Measurements from ENCODE around the gene LRRC71.
"Not testable (repeated sequence)": the region's sequence is repeated elsewhere in the genome, so short reads cannot be mapped to it uniquely, and the experiment has no call there.

LRRC71 gene

DNA sequence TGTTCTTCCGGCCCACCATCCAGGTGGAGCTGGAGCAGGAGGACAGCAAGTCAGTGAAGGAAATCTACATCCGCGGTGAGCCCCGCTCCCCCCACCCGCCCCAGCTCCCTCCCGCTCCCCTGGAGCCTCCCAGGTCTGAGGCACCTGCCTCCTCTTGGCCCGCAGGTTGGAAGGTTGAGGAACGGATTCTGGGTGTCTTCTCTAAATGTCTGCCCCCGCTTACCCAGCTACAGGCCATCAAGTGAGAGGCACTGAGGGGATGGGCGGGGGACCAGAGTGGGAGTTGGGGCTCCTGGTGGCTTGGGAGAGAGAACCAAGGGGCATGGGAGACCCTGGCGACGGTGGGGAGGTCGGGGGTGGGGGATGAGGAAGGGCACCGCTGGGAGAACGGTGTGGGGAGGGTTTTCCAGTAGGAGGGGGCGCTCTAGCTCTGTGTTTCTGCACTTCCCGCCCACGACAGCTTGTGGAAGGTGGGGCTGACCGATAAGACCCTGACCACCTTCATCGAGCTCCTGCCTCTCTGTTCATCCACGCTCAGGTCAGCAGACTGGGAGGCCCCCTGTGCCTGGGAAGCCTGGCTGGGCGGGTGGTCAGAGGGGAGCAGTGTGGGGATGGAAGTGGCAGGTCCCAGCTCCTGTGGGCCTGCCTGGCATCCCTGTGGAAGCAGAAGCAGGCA lies 4.2 kb downstream of the LRRC71 start:
- POLR2A ChIA-PET, result no interaction called here
- TF ChIP-seq, protein P1, sequence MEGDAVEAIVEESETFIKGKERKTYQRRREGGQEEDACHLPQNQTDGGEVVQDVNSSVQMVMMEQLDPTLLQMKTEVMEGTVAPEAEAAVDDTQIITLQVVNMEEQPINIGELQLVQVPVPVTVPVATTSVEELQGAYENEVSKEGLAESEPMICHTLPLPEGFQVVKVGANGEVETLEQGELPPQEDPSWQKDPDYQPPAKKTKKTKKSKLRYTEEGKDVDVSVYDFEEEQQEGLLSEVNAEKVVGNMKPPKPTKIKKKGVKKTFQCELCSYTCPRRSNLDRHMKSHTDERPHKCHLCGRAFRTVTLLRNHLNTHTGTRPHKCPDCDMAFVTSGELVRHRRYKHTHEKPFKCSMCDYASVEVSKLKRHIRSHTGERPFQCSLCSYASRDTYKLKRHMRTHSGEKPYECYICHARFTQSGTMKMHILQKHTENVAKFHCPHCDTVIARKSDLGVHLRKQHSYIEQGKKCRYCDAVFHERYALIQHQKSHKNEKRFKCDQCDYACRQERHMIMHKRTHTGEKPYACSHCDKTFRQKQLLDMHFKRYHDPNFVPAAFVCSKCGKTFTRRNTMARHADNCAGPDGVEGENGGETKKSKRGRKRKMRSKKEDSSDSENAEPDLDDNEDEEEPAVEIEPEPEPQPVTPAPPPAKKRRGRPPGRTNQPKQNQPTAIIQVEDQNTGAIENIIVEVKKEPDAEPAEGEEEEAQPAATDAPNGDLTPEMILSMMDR (IDR thresholded peaks at IDR 0.05; ENCODE audit: control extremely low read depth, extremely low read depth, low read depth, missing control alignments), result no peak
- DNase-seq (ENCODE audit: extremely low spot score), result no peak
- CTCF ChIA-PET, result interaction anchor here (1.1 to 3.2 kb wide), 3 partner anchors 14 to 65 kb away, joined by 3 to 13 read pairs (median 7); partner anchors contain the start of gene NTRK1

DNA sequence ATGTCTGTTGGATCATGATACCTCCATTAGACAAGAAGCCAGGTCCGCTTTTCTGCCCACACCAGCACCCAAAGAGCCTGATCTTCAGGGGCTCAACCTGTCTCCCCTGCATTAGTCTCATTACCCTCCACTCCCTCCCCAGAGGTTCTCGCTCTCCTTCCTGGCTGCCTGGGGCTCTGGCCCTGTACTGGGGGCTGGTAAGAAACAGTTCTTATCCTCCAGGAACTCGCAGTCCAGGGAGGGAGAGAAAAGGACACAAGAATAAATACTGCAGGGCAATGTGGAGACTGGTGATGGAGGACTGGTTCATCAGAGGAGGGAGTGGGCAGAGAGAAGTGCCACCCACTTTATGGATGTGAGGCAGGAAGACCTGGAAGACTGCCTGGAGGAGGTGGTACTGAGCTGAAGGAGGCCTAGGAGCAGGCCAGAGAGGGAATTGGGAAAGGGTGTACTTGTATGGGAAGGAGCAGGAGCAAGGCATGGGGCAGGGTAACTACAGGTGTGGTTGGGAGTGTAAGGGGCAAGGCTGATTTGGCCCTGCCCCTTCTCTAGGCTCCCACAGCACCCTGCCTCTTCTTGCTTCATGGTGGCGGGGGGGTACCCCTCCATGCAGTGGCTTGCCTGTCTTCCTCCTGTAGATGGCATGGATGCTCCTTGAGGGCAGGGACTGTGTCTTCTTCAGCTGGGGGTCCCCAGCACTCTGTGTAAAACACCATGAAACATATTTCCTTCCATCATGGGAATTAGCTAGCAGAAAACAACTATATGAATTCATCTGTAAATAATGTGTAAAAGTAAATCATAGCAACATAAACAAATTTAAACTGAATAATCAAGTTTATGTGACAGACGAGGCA lies 5.0 kb downstream of the LRRC71 start:
- ChIA-PET POLR2A (no interaction called here), CTCF (interaction anchor here (1.1 to 3.8 kb wide), 6 partner anchors 13 to 237 kb away, joined by 3 to 20 read pairs (median 5); partner anchors contain the start of genes NTRK1 and PEAR1)
- TF ChIP-seq, protein P1 (IDR thresholded peaks at IDR 0.05; ENCODE audit: control extremely low read depth, extremely low read depth, low read depth, missing control alignments), result no peak
- no peak for DNase-seq (ENCODE audit: extremely low spot score)

DNA sequence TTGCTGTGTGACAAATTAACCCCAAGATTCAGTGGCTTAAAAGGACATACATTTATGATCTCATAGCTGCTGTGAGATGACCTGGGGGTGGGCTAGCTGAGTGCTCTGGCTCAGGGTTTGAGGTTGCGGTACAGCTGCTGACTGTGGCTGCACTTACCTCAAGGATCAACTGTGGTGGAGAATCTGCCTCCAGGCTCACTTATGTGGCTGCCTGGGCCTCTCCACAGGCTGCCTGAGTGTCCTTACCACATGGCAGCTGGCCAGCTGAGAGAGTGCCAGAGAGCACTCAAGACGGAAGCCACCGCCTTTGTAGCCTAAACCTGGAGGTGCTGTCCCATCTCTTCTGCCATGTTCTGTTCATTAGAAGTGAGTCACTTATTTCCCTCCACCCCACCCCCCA lies 5.7 kb downstream of the LRRC71 start:
- TF ChIP-seq, protein P1 (IDR thresholded peaks at IDR 0.05; ENCODE audit: control extremely low read depth, extremely low read depth, low read depth, missing control alignments), result no peak
- ChIA-PET POLR2A (no interaction called here), CTCF (interaction anchor here (1.0 to 3.8 kb wide), 5 partner anchors 12 to 237 kb away, joined by 3 to 20 read pairs (median 4); partner anchors contain the start of gene PEAR1)
- no peak for DNase-seq (ENCODE audit: extremely low spot score)

DNA sequence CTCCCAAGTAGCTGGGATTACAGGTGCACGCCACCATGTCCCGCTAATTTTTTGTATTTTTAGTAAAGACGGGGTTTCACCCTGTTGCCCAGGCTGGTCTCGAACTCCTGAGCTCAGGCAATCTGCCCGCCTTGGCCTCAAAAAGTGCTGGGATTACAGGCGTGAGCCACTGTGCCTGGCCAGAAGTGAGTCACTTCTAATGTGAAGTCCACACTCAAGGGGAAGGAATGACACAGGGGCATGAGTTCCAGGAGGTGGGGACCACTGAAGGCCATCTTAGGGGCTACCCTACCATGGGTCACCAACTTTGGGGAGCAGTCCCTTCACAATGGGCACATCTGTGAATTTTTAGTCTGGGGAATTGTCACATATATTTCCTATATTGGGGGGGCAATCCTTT lies 6.3 kb downstream of the LRRC71 start:
- CTCF ChIA-PET, result interaction anchor here (0.7 to 3.8 kb wide), 9 partner anchors 10 to 238 kb away, joined by 3 to 20 read pairs (median 4); partner anchors contain the start of gene PEAR1
- POLR2A ChIA-PET; DNase-seq (ENCODE audit: extremely low spot score): not testable (repeated sequence)

DNA sequence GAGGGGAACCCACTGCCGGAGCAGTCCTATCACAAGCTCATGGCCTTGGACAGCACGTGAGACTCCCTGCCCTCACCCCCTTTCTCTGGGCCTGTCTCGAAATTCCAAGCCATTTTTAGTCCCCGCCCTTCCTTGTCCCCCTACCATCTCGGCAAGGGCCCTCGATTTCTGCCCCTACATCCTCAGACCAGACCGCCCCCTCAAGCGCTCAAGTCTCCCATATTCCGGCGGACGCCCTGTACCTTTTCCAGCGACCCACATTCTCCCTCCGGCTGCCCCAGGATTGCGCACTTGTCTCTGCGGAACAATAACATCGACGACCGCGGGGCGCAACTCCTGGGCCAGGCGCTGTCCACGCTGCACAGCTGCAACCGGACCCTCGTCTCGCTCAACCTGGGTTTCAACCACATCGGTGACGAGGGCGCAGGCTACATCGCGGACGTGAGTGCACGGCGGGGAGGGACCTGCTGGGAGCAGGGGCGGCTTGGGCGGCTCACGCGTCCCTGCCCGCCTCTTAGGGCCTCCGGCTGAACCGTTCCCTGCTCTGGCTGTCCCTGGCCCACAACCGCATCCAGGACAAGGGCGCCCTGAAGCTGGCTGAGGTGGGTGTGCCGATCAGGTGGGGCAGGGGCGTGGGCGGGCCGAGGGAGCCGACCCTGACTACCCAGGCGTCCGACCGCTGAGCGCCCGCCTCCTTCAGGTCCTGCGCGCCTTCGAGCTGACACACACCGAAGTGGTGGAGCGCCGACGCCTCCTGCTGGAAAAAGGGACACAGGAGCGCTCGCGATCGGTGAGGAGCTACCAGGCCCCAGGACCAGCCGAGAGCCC lies 7.0 kb downstream of the LRRC71 start:
- ChIA-PET POLR2A (no interaction called here), CTCF (interaction anchor here (0.7 to 3.8 kb wide), 24 partner anchors 10 to 299 kb away, joined by 3 to 20 read pairs (median 3); partner anchors contain the start of genes NTRK1 and PEAR1)
- DNase-seq (ENCODE audit: extremely low spot score), result peak; percentile 65
- TF ChIP-seq, protein P1 (IDR thresholded peaks at IDR 0.05; ENCODE audit: control extremely low read depth, extremely low read depth, low read depth, missing control alignments), result peak; percentile 67

DNA sequence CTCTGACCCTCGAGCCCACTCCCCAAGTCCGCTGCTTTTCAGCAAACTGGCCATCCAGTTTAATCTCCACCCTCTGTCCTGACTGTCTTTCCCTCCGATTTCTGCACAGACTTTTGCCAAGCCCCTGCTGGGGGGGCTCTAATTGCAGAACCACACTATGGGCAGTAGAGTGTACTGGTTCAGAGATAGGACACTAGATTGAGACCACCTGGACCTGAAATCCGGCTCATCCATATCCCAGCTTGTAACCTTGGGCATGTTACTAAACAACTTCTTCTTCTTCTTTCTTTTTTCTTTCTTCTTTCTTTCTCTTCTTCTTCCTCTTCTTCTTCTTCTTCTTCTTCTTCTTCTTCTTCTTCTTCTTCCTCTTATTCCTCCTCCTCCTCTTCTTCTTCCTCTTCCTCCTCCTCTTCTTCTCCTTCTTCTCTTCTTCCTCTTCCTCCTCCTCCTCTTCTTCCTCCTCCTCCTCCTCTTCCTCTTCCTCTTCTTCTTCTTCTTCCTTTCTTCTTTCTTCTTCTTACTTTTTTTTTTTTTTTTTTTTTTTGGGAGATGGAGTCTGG lies 7.7 kb downstream of the LRRC71 start:
- CTCF ChIA-PET, result interaction anchor here (0.7 to 3.8 kb wide), 20 partner anchors 9 to 300 kb away, joined by 3 to 20 read pairs (median 4); partner anchors contain the start of genes NTRK1 and PEAR1
- TF ChIP-seq, protein P1 (IDR thresholded peaks at IDR 0.05; ENCODE audit: control extremely low read depth, extremely low read depth, low read depth, missing control alignments), result no peak
- DNase-seq (ENCODE audit: extremely low spot score), result no peak
- POLR2A ChIA-PET, result interaction anchor here (0.7 kb wide), 1 partner anchor 24 kb away, joined by 4 read pairs; no protein-coding TSS in a partner anchor
